Dermis blood vessel endothelial cell (primary cell): Measurements from ENCODE around the gene NUAK1. TPM values are rescaled to one million over a fixed set of nuclear protein-coding genes. Genes with fewer than 3 reads are reported as not detected.
"Not testable (repeated sequence)": the region's sequence is repeated elsewhere in the genome, so short reads cannot be mapped to it uniquely, and the experiment has no call there.

Experiments
- DNase-seq: peaks from one replicate; pipeline ENCODE4 v3.0.0; 2010
- total RNA-seq: library from RNA; depleted of rRNA; stranded (reverse); fragments of >200 nt; gene quantifications from 2 replicates; pipeline ENCODE4 v1.2.3, GENCODE V29; 2014

NUAK1 gene
- total RNA-seq, 1 donor from 2014 or later: 158 TPM

- no peak for DNase-seq
These were observed 106.8 kb downstream of the NUAK1 start for GRCh38 chr12:106031761-106032622.

GRCh38 chr12:106030210-106031071 is 108.3 kb downstream of the NUAK1 start:
- peak; percentile 71 for DNase-seq

GRCh38 chr12:106029532-106029931 is 109.2 kb downstream of the NUAK1 start:
- DNase-seq: no peak

- DNase-seq: no peak
These were observed 110.8 kb downstream of the NUAK1 start for GRCh38 chr12:106027911-106028310.

- DNase-seq: no peak
These were observed 111.5 kb downstream of the NUAK1 start for GRCh38 chr12:106027286-106027685.

- DNase-seq: no peak
These were observed 113.6 kb downstream of the NUAK1 start for GRCh38 chr12:106025129-106025528.

- DNase-seq: no peak
These were observed 115.7 kb downstream of the NUAK1 start for GRCh38 chr12:106023039-106023438.

GRCh38 chr12:106022568-106023012 is 116.2 kb downstream of the NUAK1 start:
- no peak for DNase-seq

GRCh38 chr12:106021516-106021915 is 117.2 kb downstream of the NUAK1 start:
- DNase-seq: peak; percentile 67

- no peak for DNase-seq
These were observed 118.0 kb downstream of the NUAK1 start for GRCh38 chr12:106020736-106021135.

GRCh38 chr12:106019144-106019543 is 119.6 kb downstream of the NUAK1 start:
- no peak for DNase-seq

GRCh38 chr12:106018286-106018685 is 120.5 kb downstream of the NUAK1 start:
- DNase-seq: no peak

- not testable (repeated sequence) for DNase-seq
These were observed 122.0 kb downstream of the NUAK1 start for GRCh38 chr12:106016601-106017278.

GRCh38 chr12:106015646-106016045 is 123.1 kb downstream of the NUAK1 start:
- DNase-seq: no peak

GRCh38 chr12:106013941-106014340 is 124.8 kb downstream of the NUAK1 start:
- DNase-seq: no peak

Other genes with a start within 250 kb of the NUAK1 start
- 72.7 and 111 TPM in 2 replicates for gene CKAP4, start 109.1 kb upstream of the NUAK1 start, total RNA-seq
- gene TCP11L2, start 163.8 kb upstream of the NUAK1 start, total RNA-seq: 49.0 and 64.5 TPM in 2 replicates
- gene POLR3B, start 218.8 kb upstream of the NUAK1 start, total RNA-seq: 7.8 and 13.1 TPM in 2 replicates